ENCODE measurements around the gene SPSB4. TPM values are rescaled to one million over a fixed set of nuclear protein-coding genes. Genes with fewer than 3 reads are reported as not detected.

SPSB4 gene
- total and polyA plus RNA-seq, 5 donors from 2014 or later, result not detected

GRCh38 chr3:141127344-141128125 is 76.4 kb downstream of the SPSB4 start:
- no peak for DNase-seq
- Histone ChIP-seq H3K4me3 (ENCODE audit: low read depth, low read length) (no peak overlapping the region), H3K4me1 (ENCODE audit: control insufficient read depth, insufficient read depth, low read length, poor library complexity, severe bottlenecking) (no peaks in the 10 kb centered on the region), H3K36me3 (ENCODE audit: control insufficient read depth, insufficient read depth, low read length) (no peaks in the 10 kb centered on the region), H3K9me3 (ENCODE audit: control insufficient read depth in 2 of 2, low read length in 2 of 2) (no peaks in the 10 kb centered on the region), H3K27ac (ENCODE audit: insufficient read depth, low read length, poor library complexity, severe bottlenecking) (no peak overlapping the region), H3K27me3 (ENCODE audit: control insufficient read depth, insufficient read depth, low read length) (no peaks in the 10 kb centered on the region)
- ATAC-seq (ENCODE audit: low read depth in 2 of 2), result no peak
- Mint-ChIP-seq H3K4me3 (no peak overlapping the region), H3K36me3 (no peaks in the 10 kb centered on the region), H3K4me1 (no peaks in the 10 kb centered on the region), H3K27ac (no peak overlapping the region), H3K27me3 (peaks cover 21% of the 10 kb centered on the region), H3K9me3 (peaks cover 0 to 4% (median 0%) of the 10 kb centered on the region in 7 donors)

GRCh38 chr3:141128126-141128777 is 77.1 kb downstream of the SPSB4 start:
- Histone ChIP-seq H3K4me1 (ENCODE audit: control insufficient read depth, insufficient read depth, low read length, poor library complexity, severe bottlenecking) (no peaks in the 10 kb centered on the region), H3K4me3 (ENCODE audit: low read depth, low read length) (no peak overlapping the region), H3K27me3 (ENCODE audit: control insufficient read depth, insufficient read depth, low read length) (no peaks in the 10 kb centered on the region), H3K9me3 (ENCODE audit: control insufficient read depth in 2 of 2, low read length in 2 of 2) (no peaks in the 10 kb centered on the region), H3K36me3 (ENCODE audit: control insufficient read depth, insufficient read depth, low read length) (no peaks in the 10 kb centered on the region), H3K27ac (ENCODE audit: insufficient read depth, low read length, poor library complexity, severe bottlenecking) (no peak overlapping the region)
- peaks cover 21% of the 10 kb centered on the region for H3K27me3 Mint-ChIP-seq
- no peak overlapping the region for H3K27ac Mint-ChIP-seq
- no peaks in the 10 kb centered on the region for H3K36me3 Mint-ChIP-seq
- DNase-seq, result no peak
- ATAC-seq (ENCODE audit: low read depth in 2 of 2), result no peak
- no peaks in the 10 kb centered on the region for H3K4me1 Mint-ChIP-seq
- H3K9me3 Mint-ChIP-seq, result peaks cover 0 to 4% (median 0%) of the 10 kb centered on the region in 7 donors
- no peak overlapping the region for H3K4me3 Mint-ChIP-seq

GRCh38 chr3:141129049-141129448 is 77.9 kb downstream of the SPSB4 start:
- H3K4me1 Mint-ChIP-seq, result no peaks in the 10 kb centered on the region
- H3K4me3 Mint-ChIP-seq, result no peak overlapping the region
- H3K4me3 ChIP-seq (ENCODE audit: low read depth, low read length), result no peak overlapping the region
- no peaks in the 10 kb centered on the region for H3K36me3 Mint-ChIP-seq
- H3K4me1 ChIP-seq (ENCODE audit: control insufficient read depth, insufficient read depth, low read length, poor library complexity, severe bottlenecking), result no peaks in the 10 kb centered on the region
- no peaks in the 10 kb centered on the region for H3K9me3 ChIP-seq (ENCODE audit: control insufficient read depth in 2 of 2, low read length in 2 of 2)
- peaks cover 15% of the 10 kb centered on the region for H3K27me3 Mint-ChIP-seq
- no peaks in the 10 kb centered on the region for H3K36me3 ChIP-seq (ENCODE audit: control insufficient read depth, insufficient read depth, low read length)
- H3K27ac Mint-ChIP-seq, result no peak overlapping the region
- H3K27ac ChIP-seq (ENCODE audit: insufficient read depth, low read length, poor library complexity, severe bottlenecking), result no peak overlapping the region
- no peaks in the 10 kb centered on the region for H3K27me3 ChIP-seq (ENCODE audit: control insufficient read depth, insufficient read depth, low read length)
- DNase-seq (no peak), ATAC-seq (ENCODE audit: low read depth in 2 of 2) (no peak)
- peaks cover 0 to 4% (median 0%) of the 10 kb centered on the region in 7 donors for H3K9me3 Mint-ChIP-seq

- no peaks in the 10 kb centered on the region for H3K9me3 ChIP-seq (ENCODE audit: control insufficient read depth in 2 of 2, low read length in 2 of 2)
- DNase-seq (no peak), ATAC-seq (ENCODE audit: low read depth in 2 of 2) (no peak)
- Mint-ChIP-seq H3K9me3 (peaks cover 0 to 2% (median 0%) of the 10 kb centered on the region in 7 donors), H3K27ac (no peak overlapping the region), H3K36me3 (no peaks in the 10 kb centered on the region), H3K27me3 (peaks cover 11% of the 10 kb centered on the region), H3K4me1 (no peaks in the 10 kb centered on the region), H3K4me3 (no peak overlapping the region)
- no peak overlapping the region for H3K4me3 ChIP-seq (ENCODE audit: low read depth, low read length)
- no peaks in the 10 kb centered on the region for H3K27me3 ChIP-seq (ENCODE audit: control insufficient read depth, insufficient read depth, low read length)
- H3K4me1 ChIP-seq (ENCODE audit: control insufficient read depth, insufficient read depth, low read length, poor library complexity, severe bottlenecking), result no peaks in the 10 kb centered on the region
- no peak overlapping the region for H3K27ac ChIP-seq (ENCODE audit: insufficient read depth, low read length, poor library complexity, severe bottlenecking)
- no peaks in the 10 kb centered on the region for H3K36me3 ChIP-seq (ENCODE audit: control insufficient read depth, insufficient read depth, low read length)
These were observed 78.4 kb downstream of the SPSB4 start for GRCh38 chr3:141129541-141130011.

- Histone ChIP-seq H3K36me3 (ENCODE audit: control insufficient read depth, insufficient read depth, low read length) (no peaks in the 10 kb centered on the region), H3K27me3 (ENCODE audit: control insufficient read depth, insufficient read depth, low read length) (no peaks in the 10 kb centered on the region), H3K27ac (ENCODE audit: insufficient read depth, low read length, poor library complexity, severe bottlenecking) (no peak overlapping the region), H3K4me3 (ENCODE audit: low read depth, low read length) (no peak overlapping the region), H3K9me3 (ENCODE audit: control insufficient read depth in 2 of 2, low read length in 2 of 2) (no peaks in the 10 kb centered on the region), H3K4me1 (ENCODE audit: control insufficient read depth, insufficient read depth, low read length, poor library complexity, severe bottlenecking) (no peaks in the 10 kb centered on the region)
- no peak for ATAC-seq (ENCODE audit: low read depth in 2 of 2)
- Mint-ChIP-seq H3K9me3 (peaks cover 3 to 30% (median 7%) of the 10 kb centered on the region in 7 donors), H3K27ac (no peak overlapping the region), H3K4me1 (no peaks in the 10 kb centered on the region), H3K27me3 (peaks cover 10% of the 10 kb centered on the region), H3K36me3 (peaks cover 6% of the 10 kb centered on the region), H3K4me3 (no peak overlapping the region)
- DNase-seq, result no peak
These were observed 92.4 kb downstream of the SPSB4 start for GRCh38 chr3:141143517-141143916.

- no peaks in the 10 kb centered on the region for H3K4me1 ChIP-seq (ENCODE audit: control insufficient read depth, insufficient read depth, low read length, poor library complexity, severe bottlenecking)
- no peak overlapping the region for H3K4me3 Mint-ChIP-seq
- H3K9me3 Mint-ChIP-seq, result peaks cover 2 to 19% (median 4%) of the 10 kb centered on the region in 7 donors
These were observed 95.9 kb downstream of the SPSB4 start for GRCh38 chr3:141146979-141147470.

GRCh38 chr3:141147657-141148056 is 96.5 kb downstream of the SPSB4 start:
- ATAC-seq (ENCODE audit: low read depth in 2 of 2) (no peak), DNase-seq (no peak)
- H3K27ac Mint-ChIP-seq, result no peak overlapping the region
- H3K4me3 Mint-ChIP-seq, result no peak overlapping the region
- Histone ChIP-seq H3K27me3 (ENCODE audit: control insufficient read depth, insufficient read depth, low read length) (peaks cover 3% of the 10 kb centered on the region), H3K36me3 (ENCODE audit: control insufficient read depth, insufficient read depth, low read length) (no peaks in the 10 kb centered on the region), H3K9me3 (ENCODE audit: control insufficient read depth in 2 of 2, low read length in 2 of 2) (no peaks in the 10 kb centered on the region), H3K4me1 (ENCODE audit: control insufficient read depth, insufficient read depth, low read length, poor library complexity, severe bottlenecking) (no peaks in the 10 kb centered on the region), H3K27ac (ENCODE audit: insufficient read depth, low read length, poor library complexity, severe bottlenecking) (no peak overlapping the region), H3K4me3 (ENCODE audit: low read depth, low read length) (no peak overlapping the region)
- H3K4me1 Mint-ChIP-seq, result no peaks in the 10 kb centered on the region
- H3K36me3 Mint-ChIP-seq, result no peaks in the 10 kb centered on the region
- H3K27me3 Mint-ChIP-seq, result peaks cover 16% of the 10 kb centered on the region
- H3K9me3 Mint-ChIP-seq, result peaks cover 0 to 14% (median 3%) of the 10 kb centered on the region in 7 donors

More at GRCh38 chr3:141146979-141147470, 95.9 kb downstream of the SPSB4 start:
- no peak overlapping the region for H3K4me3 ChIP-seq (ENCODE audit: low read depth, low read length)
- H3K9me3 ChIP-seq (ENCODE audit: control insufficient read depth in 2 of 2, low read length in 2 of 2), result no peaks in the 10 kb centered on the region
- Mint-ChIP-seq H3K36me3 (peaks cover under 1% of the 10 kb centered on the region), H3K27me3 (peaks cover 19% of the 10 kb centered on the region), H3K4me1 (no peaks in the 10 kb centered on the region), H3K27ac (no peak overlapping the region)
- no peak overlapping the region for H3K27ac ChIP-seq (ENCODE audit: insufficient read depth, low read length, poor library complexity, severe bottlenecking)
- ATAC-seq (ENCODE audit: low read depth in 2 of 2) (no peak), DNase-seq (no peak)
- H3K27me3 ChIP-seq (ENCODE audit: control insufficient read depth, insufficient read depth, low read length), result peaks cover 3% of the 10 kb centered on the region
- no peaks in the 10 kb centered on the region for H3K36me3 ChIP-seq (ENCODE audit: control insufficient read depth, insufficient read depth, low read length)
